DND-41 (cell line): ENCODE data around the gene TCEA3.

Source experiments
- ATAC-seq: fragments of 200-7000 bp; cut with Tn5 transposase; 3 replicates; pipeline ENCODE4 v1.9.1; 2021; ENCODE audit warnings: low read depth; ENCODE audit not compliant: insufficient read depth
- DNase-seq: peaks from one replicate; pipeline ENCODE4 v3.0.0-alpha.2; 2020
- H2AFZ ChIP-seq: 2 replicates; pipeline ENCODE4 v1.6.0; 2012; ENCODE audit warnings: low read depth, low read length
- H3K27ac ChIP-seq: 2 replicates; pipeline ENCODE4 v1.5.1; 2012; ENCODE audit warnings: low read length, inconsistent platforms
- H3K27me3 ChIP-seq: fragments of 200-600 bp; sonication (generic); 2 replicates; pipeline ENCODE4 v1.6.0; 2012; ENCODE audit warnings: low read length, mild to moderate bottlenecking, inconsistent platforms; ENCODE audit not compliant: insufficient read depth, poor library complexity
- H3K36me3 ChIP-seq: 2 replicates; pipeline ENCODE4 v1.5.1; 2012; ENCODE audit warnings: low read length, inconsistent platforms; ENCODE audit not compliant: insufficient read depth
- H3K4me1 ChIP-seq: 2 replicates; pipeline ENCODE4 v1.5.1; 2012; ENCODE audit warnings: mild to moderate bottlenecking, low read length; ENCODE audit not compliant: insufficient read depth
- H3K4me2 ChIP-seq: 2 replicates; pipeline ENCODE4 v1.6.0; 2012; ENCODE audit warnings: mild to moderate bottlenecking, moderate library complexity, low read length, inconsistent platforms; ENCODE audit not compliant: insufficient read depth
- H3K4me3 ChIP-seq, 2 experiments: fragments of 200-600 bp in 1 of 2; shearing (Covaris generic) in 1 of 2; 2 replicates each; pipeline ENCODE4 v1.5.1; 2012 to 2016; ENCODE audit warnings: inconsistent platforms in 2 of 2, low read length in 2 of 2, mild to moderate bottlenecking in 2 of 2, low read depth in 1 of 2, moderate library complexity in 1 of 2
- H3K79me2 ChIP-seq: 2 replicates; pipeline ENCODE4 v1.6.0; 2012; ENCODE audit warnings: low read length, inconsistent platforms; ENCODE audit not compliant: insufficient read depth
- H3K9ac ChIP-seq: 2 replicates; pipeline ENCODE4 v1.6.0; 2012; ENCODE audit warnings: low read depth, mild to moderate bottlenecking, inconsistent platforms, low read length, moderate library complexity
- H3K9me3 ChIP-seq: 2 replicates; pipeline ENCODE4 v1.5.1; 2012; ENCODE audit warnings: low read length, moderate library complexity, mild to moderate bottlenecking, inconsistent platforms; ENCODE audit not compliant: insufficient read depth, severe bottlenecking
- H4K20me1 ChIP-seq: 2 replicates; pipeline ENCODE4 v1.6.0; 2012; ENCODE audit warnings: low read length; ENCODE audit not compliant: insufficient read depth
- EZH2 ChIP-seq: IDR thresholded peaks from 3 replicates; pipeline ENCODE4 v1.6.1; 2012; ENCODE audit warnings: borderline replicate concordance, low read depth, mild to moderate bottlenecking, moderate library complexity, low read length, inconsistent platforms; ENCODE audit not compliant: severe bottlenecking
- TF ChIP-seq, protein P1 (sequence below): IDR thresholded peaks from 2 replicates; pipeline ENCODE4 v1.5.1; 2012; ENCODE audit warnings: borderline replicate concordance, low read length, moderate library complexity, mild to moderate bottlenecking; ENCODE audit not compliant: poor library complexity, severe bottlenecking; ENCODE audit errors: extremely low read depth

The TCEA3 gene

GRCh38 chr1:23450894-23451293 is 26.3 kb upstream of the TCEA3 start:
- no peak overlapping the region for H3K4me3 ChIP-seq
- H3K4me1 ChIP-seq: peaks cover 5% of the 10 kb centered on the region; the same call in 1 of the 2 replicates
- DNase-seq: no peak
- H2AFZ ChIP-seq: no peak overlapping the region
- no peak overlapping the region for H3K27ac ChIP-seq
- ATAC-seq: no peak
- no peak for TF ChIP-seq EZH2
- TF ChIP-seq, protein P1, sequence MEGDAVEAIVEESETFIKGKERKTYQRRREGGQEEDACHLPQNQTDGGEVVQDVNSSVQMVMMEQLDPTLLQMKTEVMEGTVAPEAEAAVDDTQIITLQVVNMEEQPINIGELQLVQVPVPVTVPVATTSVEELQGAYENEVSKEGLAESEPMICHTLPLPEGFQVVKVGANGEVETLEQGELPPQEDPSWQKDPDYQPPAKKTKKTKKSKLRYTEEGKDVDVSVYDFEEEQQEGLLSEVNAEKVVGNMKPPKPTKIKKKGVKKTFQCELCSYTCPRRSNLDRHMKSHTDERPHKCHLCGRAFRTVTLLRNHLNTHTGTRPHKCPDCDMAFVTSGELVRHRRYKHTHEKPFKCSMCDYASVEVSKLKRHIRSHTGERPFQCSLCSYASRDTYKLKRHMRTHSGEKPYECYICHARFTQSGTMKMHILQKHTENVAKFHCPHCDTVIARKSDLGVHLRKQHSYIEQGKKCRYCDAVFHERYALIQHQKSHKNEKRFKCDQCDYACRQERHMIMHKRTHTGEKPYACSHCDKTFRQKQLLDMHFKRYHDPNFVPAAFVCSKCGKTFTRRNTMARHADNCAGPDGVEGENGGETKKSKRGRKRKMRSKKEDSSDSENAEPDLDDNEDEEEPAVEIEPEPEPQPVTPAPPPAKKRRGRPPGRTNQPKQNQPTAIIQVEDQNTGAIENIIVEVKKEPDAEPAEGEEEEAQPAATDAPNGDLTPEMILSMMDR: no peak
- H3K36me3 ChIP-seq: no peaks in the 10 kb centered on the region
- H3K79me2 ChIP-seq: no peaks in the 10 kb centered on the region
- no peaks in the 10 kb centered on the region for H3K9me3 ChIP-seq
- no peak overlapping the region for H3K4me2 ChIP-seq
- H3K9ac ChIP-seq: no peak overlapping the region
- peaks cover 23% of the 10 kb centered on the region for H4K20me1 ChIP-seq
- H3K27me3 ChIP-seq: peaks cover 42% of the 10 kb centered on the region

GRCh38 chr1:23449958-23450357 is 25.4 kb upstream of the TCEA3 start:
- peaks cover 5% of the 10 kb centered on the region; the same call in 1 of the 2 replicates for H3K4me1 ChIP-seq
- no peak for DNase-seq
- no peak overlapping the region for H3K4me2 ChIP-seq
- H2AFZ ChIP-seq: no peak overlapping the region
- H3K79me2 ChIP-seq: no peaks in the 10 kb centered on the region
- peaks cover 38% of the 10 kb centered on the region for H3K27me3 ChIP-seq
- H3K9ac ChIP-seq: no peak overlapping the region
- H3K4me3 ChIP-seq: no peak overlapping the region
- no peaks in the 10 kb centered on the region for H3K36me3 ChIP-seq
- H3K9me3 ChIP-seq: no peaks in the 10 kb centered on the region
- ATAC-seq: no peak
- TF ChIP-seq, protein P1: no peak
- no peak for TF ChIP-seq EZH2
- H3K27ac ChIP-seq: no peak overlapping the region
- peaks cover 21% of the 10 kb centered on the region for H4K20me1 ChIP-seq

- no peaks in the 10 kb centered on the region for H3K9me3 ChIP-seq
- H3K36me3 ChIP-seq: no peaks in the 10 kb centered on the region
- H3K79me2 ChIP-seq: no peaks in the 10 kb centered on the region
- H4K20me1 ChIP-seq: peaks cover 16% of the 10 kb centered on the region
- H3K4me2 ChIP-seq: no peak overlapping the region
- no peak for TF ChIP-seq EZH2
- TF ChIP-seq, protein P1: no peak
- H3K4me3 ChIP-seq: no peak overlapping the region
- peaks cover 34% of the 10 kb centered on the region for H3K27me3 ChIP-seq
- no peak overlapping the region for H3K9ac ChIP-seq
- no peak for ATAC-seq
- peaks cover 5% of the 10 kb centered on the region; the same call in 1 of the 2 replicates for H3K4me1 ChIP-seq
- H3K27ac ChIP-seq: no peak overlapping the region
- no peak overlapping the region for H2AFZ ChIP-seq
- DNase-seq: no peak
Observed at GRCh38 chr1:23449306-23449705, 24.8 kb upstream of the TCEA3 start.

- Histone ChIP-seq H3K27ac (no peak overlapping the region), H4K20me1 (peaks cover 16% of the 10 kb centered on the region), H2AFZ (no peak overlapping the region), H3K27me3 (peaks cover 34% of the 10 kb centered on the region), H3K4me3 (no peak overlapping the region), H3K4me1 (peaks cover 5% of the 10 kb centered on the region; the same call in 1 of the 2 replicates), H3K9ac (no peak overlapping the region), H3K79me2 (no peaks in the 10 kb centered on the region), H3K36me3 (no peaks in the 10 kb centered on the region), H3K9me3 (no peaks in the 10 kb centered on the region), H3K4me2 (no peak overlapping the region)
- TF ChIP-seq, protein P1: no peak
- no peak for TF ChIP-seq EZH2
- DNase-seq (no peak), ATAC-seq (no peak)
Observed at GRCh38 chr1:23448846-23449245, 24.3 kb upstream of the TCEA3 start.
